Natural killer cell (primary cell): Measurements from ENCODE around the gene S1PR3. TPM values are rescaled to one million over a fixed set of nuclear protein-coding genes. Genes with fewer than 3 reads are reported as not detected.

ENCODE experiments used
- ATAC-seq, 3 donors: fragments of 150-1000 bp in 2 of 3; fragments of 200-7000 bp in 1 of 3; cut with Tn5 transposase; 1 replicate in 1 of 3; 2 replicates in 2 of 3; pipeline ENCODE4 v1.10.0; 2021; ENCODE audit warnings: mild to moderate bottlenecking in 2 of 3, moderate library complexity in 2 of 3
- DNase-seq, 2 donors: peaks; one replicate each; pipeline versions ENCODE4 v3.0.0 to v3.0.0-alpha.2; 2013 to 2021; ENCODE audit warnings: mixed read lengths in 1 of 2
- H3K27ac ChIP-seq: one replicate; pipeline ENCODE4 v1.5.1; 2013; ENCODE audit warnings: mild to moderate bottlenecking, low read length
- H3K27me3 ChIP-seq: one replicate; pipeline ENCODE4 v1.6.1; 2013; ENCODE audit warnings: low read length; ENCODE audit not compliant: control insufficient read depth, insufficient read depth
- H3K36me3 ChIP-seq: one replicate; pipeline ENCODE4 v1.6.1; 2013; ENCODE audit warnings: low read length; ENCODE audit not compliant: control insufficient read depth, insufficient read depth
- H3K4me1 ChIP-seq: one replicate; pipeline ENCODE4 v1.6.1; 2013; ENCODE audit warnings: low read length; ENCODE audit not compliant: control insufficient read depth, insufficient read depth
- H3K4me3 ChIP-seq: one replicate; pipeline ENCODE4 v1.5.1; 2013; ENCODE audit warnings: low read length
- H3K9me3 ChIP-seq: one replicate; pipeline ENCODE4 v1.6.1; 2013; ENCODE audit warnings: low read length; ENCODE audit not compliant: control insufficient read depth, insufficient read depth
- H3K27ac Mint-ChIP-seq, 2 donors: one replicate each; pipeline ENCODE4 v1.8.0; 2022; ENCODE audit warnings: mild to moderate bottlenecking in 2 of 2, mixed read lengths in 2 of 2, moderate library complexity in 1 of 2
- H3K27me3 Mint-ChIP-seq, 2 donors: one replicate each; pipeline ENCODE4 v1.8.0; 2022; ENCODE audit warnings: low read depth in 2 of 2, mixed read lengths in 2 of 2
- H3K36me3 Mint-ChIP-seq: one replicate; pipeline ENCODE4 v1.8.0; 2022; ENCODE audit warnings: mixed read lengths
- H3K4me1 Mint-ChIP-seq, 2 donors: one replicate each; pipeline ENCODE4 v1.8.0; 2022; ENCODE audit warnings: mixed read lengths in 2 of 2
- H3K4me3 Mint-ChIP-seq: one replicate; pipeline ENCODE4 v1.8.0; 2022; ENCODE audit warnings: mild to moderate bottlenecking, moderate library complexity, mixed read lengths
- H3K9me3 Mint-ChIP-seq, 2 donors: one replicate each; pipeline ENCODE4 v1.8.0; 2022; ENCODE audit warnings: mixed read lengths in 2 of 2
- CTCF ChIP-seq: fragments of 200-600 bp; IDR thresholded peaks from one replicate; pipeline ENCODE4 v1.8.0; 2022; ENCODE audit warnings: antibody characterized with exemption
- WGBS: methylation state at CpG from one replicate; pipeline ENCODE4 v1.1.7; 2013; ENCODE audit warnings: missing lambda C conversion rate; ENCODE audit not compliant: insufficient coverage; 5-methylcytosine and 5-hydroxymethylcytosine counted together
- intact Hi-C: fragments of 100-400 bp; cut with micrococcal nuclease; formaldehyde crosslinking; loops from one replicate; pipeline ENCODE4 v1.14.2; 2022
- total RNA-seq, 4 donors: library from RNA; stranded (reverse); fragments of 120-200 nt in 1 of 4; gene quantifications; one replicate each; pipeline versions ENCODE4 v1.2.3 to v1.2.4, GENCODE V29; 2013 to 2022

S1PR3 gene
- total RNA-seq, 3 donors from 2014 or later (not counting 1 experiment from before 2014, with no cell fraction given): 1.1 to 1.5 TPM; not detected in 1

GRCh38 chr9:89026876-89027275 is 35.6 kb downstream of the S1PR3 start:
- H3K4me3 ChIP-seq: no peak overlapping the region
- WGBS: 27% methylated on average over 3 of the region's 3 CpGs
- DNase-seq: no peak
- H3K27ac ChIP-seq: no peak overlapping the region
- H3K36me3 ChIP-seq: no peaks in the 10 kb centered on the region
- no peaks in the 10 kb centered on the region for H3K4me1 ChIP-seq
- no peak for TF ChIP-seq CTCF
- ATAC-seq: no peak
- Mint-ChIP-seq H3K9me3 (peaks cover 0 to 4% of the 10 kb centered on the region in 2 donors), H3K4me1 (no peaks in the 10 kb centered on the region), H3K27ac (no peak overlapping the region), H3K36me3 (peaks cover 10% of the 10 kb centered on the region), H3K4me3 (no peak overlapping the region), H3K27me3 (peaks cover 9 to 36% of the 10 kb centered on the region in 2 donors)
- H3K9me3 ChIP-seq: no peaks in the 10 kb centered on the region
- intact Hi-C loops: no loop called here
- no peaks in the 10 kb centered on the region for H3K27me3 ChIP-seq

GRCh38 chr9:89029788-89030187 is 38.5 kb downstream of the S1PR3 start:
- Mint-ChIP-seq H3K36me3 (peaks cover 10% of the 10 kb centered on the region), H3K27me3 (peaks cover 7 to 56% of the 10 kb centered on the region in 2 donors), H3K4me3 (no peak overlapping the region), H3K4me1 (no peaks in the 10 kb centered on the region), H3K9me3 (peaks cover 0 to 4% of the 10 kb centered on the region in 2 donors), H3K27ac (no peak overlapping the region)
- Histone ChIP-seq H3K4me1 (no peaks in the 10 kb centered on the region), H3K27me3 (no peaks in the 10 kb centered on the region), H3K4me3 (no peak overlapping the region), H3K27ac (no peak overlapping the region), H3K9me3 (no peaks in the 10 kb centered on the region), H3K36me3 (no peaks in the 10 kb centered on the region)
- intact Hi-C loops: no loop called here
- no peak for TF ChIP-seq CTCF
- DNase-seq: no peak
- no peak for ATAC-seq

GRCh38 chr9:89032173-89032572 is 40.9 kb downstream of the S1PR3 start:
- H3K4me1 Mint-ChIP-seq: no peaks in the 10 kb centered on the region
- WGBS: 77% methylated on average over 5 of the region's 5 CpGs
- ATAC-seq (no peak), DNase-seq (no peak)
- TF ChIP-seq CTCF: no peak
- no peak overlapping the region for H3K27ac ChIP-seq
- H3K27me3 ChIP-seq: no peaks in the 10 kb centered on the region
- H3K36me3 ChIP-seq: no peaks in the 10 kb centered on the region
- peaks cover 0 to 4% of the 10 kb centered on the region in 2 donors for H3K9me3 Mint-ChIP-seq
- no peaks in the 10 kb centered on the region for H3K9me3 ChIP-seq
- H3K4me1 ChIP-seq: no peaks in the 10 kb centered on the region
- no peak overlapping the region for H3K4me3 ChIP-seq
- H3K27ac Mint-ChIP-seq: no peak overlapping the region
- H3K36me3 Mint-ChIP-seq: peaks cover 10% of the 10 kb centered on the region
- intact Hi-C loops: no loop called here
- no peak overlapping the region for H3K4me3 Mint-ChIP-seq
- peaks cover 16 to 46% of the 10 kb centered on the region in 2 donors for H3K27me3 Mint-ChIP-seq

- H3K36me3 Mint-ChIP-seq: peaks cover 10% of the 10 kb centered on the region
These were observed 41.4 kb downstream of the S1PR3 start for GRCh38 chr9:89032661-89033060.

More at GRCh38 chr9:89032661-89033060, 41.4 kb downstream of the S1PR3 start:
- Histone ChIP-seq H3K4me1 (no peaks in the 10 kb centered on the region), H3K36me3 (no peaks in the 10 kb centered on the region), H3K27me3 (no peaks in the 10 kb centered on the region), H3K4me3 (no peak overlapping the region), H3K9me3 (no peaks in the 10 kb centered on the region), H3K27ac (no peak overlapping the region)
- intact Hi-C loops: no loop called here
- Mint-ChIP-seq H3K4me3 (no peak overlapping the region), H3K27me3 (peaks cover 14 to 41% of the 10 kb centered on the region in 2 donors), H3K4me1 (no peaks in the 10 kb centered on the region), H3K27ac (no peak overlapping the region), H3K9me3 (peaks cover 0 to 4% of the 10 kb centered on the region in 2 donors)
- DNase-seq (no peak), ATAC-seq (no peak)
- no peak for TF ChIP-seq CTCF
- 69% methylated on average over 4 of the region's 5 CpGs for WGBS
